HepG2 (cell line): ENCODE results near the gene PLIN5. TPM values are rescaled to one million over a fixed set of nuclear protein-coding genes. Genes with fewer than 3 reads are reported as not detected.

Experiments used
- KDM3A ChIP-seq: IDR thresholded peaks from 2 replicates; pipeline ENCODE4 v1.6.1; 2018; ENCODE audit warnings: low read depth, missing compliant biosample characterization
- TSC22D2 ChIP-seq: sonication (generic); formaldehyde crosslinking; IDR thresholded peaks from 2 replicates; pipeline ENCODE4 v1.5.1; 2020; ENCODE audit warnings: missing genetic modification reagents, mild to moderate bottlenecking, borderline replicate concordance
- ZNF205 ChIP-seq: IDR thresholded peaks from 2 replicates; pipeline ENCODE4 v1.6.1; 2018; ENCODE audit warnings: missing biosample characterization, missing genetic modification reagents
- ZNF570 ChIP-seq: sonication (generic); formaldehyde crosslinking; IDR thresholded peaks from 2 replicates; pipeline ENCODE4 v1.4.0; 2020; ENCODE audit warnings: mild to moderate bottlenecking, missing genetic modification reagents, borderline replicate concordance
- ZSCAN30 ChIP-seq: sonication (generic); formaldehyde crosslinking; IDR thresholded peaks from 2 replicates; pipeline ENCODE4 v1.5.0; 2020; ENCODE audit warnings: mild to moderate bottlenecking, missing genetic modification reagents
- polyA plus RNA-seq, 8 experiments: library from polyadenylated mRNA; depleted of rRNA in 3 of 8; stranded (reverse) in 7 of 8; unstranded in 1 of 8; fragments of >200 nt; fragmentation: Illumina TruSeq in 4 of 8; extraction: Trizol in 4 of 8; gene quantifications; 2 replicates each; pipeline versions ENCODE4 v1.2.1 to v1.2.3, GENCODE V29; 2011 to 2016; ENCODE audit warnings: low read depth in 4 of 8, missing spikeins in 1 of 8, mixed read lengths in 1 of 8; ENCODE audit not compliant: insufficient read depth in 1 of 8
- total RNA-seq, 5 experiments: library from RNA; depleted of rRNA; stranded (reverse); fragments of >200 nt; fragmentation: Illumina TruSeq; extraction: Trizol; gene quantifications; 2 replicates each; pipeline ENCODE4 v1.2.3, GENCODE V29; 2016; ENCODE audit warnings: low read depth in 1 of 5
- TF ChIP-seq, protein P1 (sequence below): sonication (generic); formaldehyde crosslinking; IDR thresholded peaks from 2 replicates; pipeline ENCODE4 v1.4.0; 2020; ENCODE audit warnings: missing genetic modification reagents
- TF ChIP-seq, protein P2 (sequence below): sonication (generic); formaldehyde crosslinking; conservative IDR thresholded peaks from 2 replicates; pipeline ENCODE4 v1.8.0; 2022; ENCODE audit warnings: missing genetic modification reagents
- TF ChIP-seq, protein P3 (sequence below): sonication (generic); formaldehyde crosslinking; IDR thresholded peaks from 2 replicates; pipeline ENCODE4 v1.9.0; 2022; ENCODE audit warnings: missing genetic modification reagents, mild to moderate bottlenecking, borderline replicate concordance
- TF ChIP-seq, protein P4 (sequence below): sonication (generic); formaldehyde crosslinking; IDR thresholded peaks from 2 replicates; pipeline ENCODE4 v1.5.0; 2020; ENCODE audit warnings: mild to moderate bottlenecking, missing genetic modification reagents
- TF ChIP-seq, protein P5 (sequence below): sonication (generic); formaldehyde crosslinking; IDR thresholded peaks from 2 replicates; pipeline ENCODE4 v1.4.0; 2020; ENCODE audit warnings: missing genetic modification reagents, borderline replicate concordance

PLIN5 gene
- total and polyA plus RNA-seq, 2 of the 13 experiments (the other 11 are each of a cell fraction or from before 2014, with no cell fraction given): 1.8 to 4.8 TPM

DNA sequence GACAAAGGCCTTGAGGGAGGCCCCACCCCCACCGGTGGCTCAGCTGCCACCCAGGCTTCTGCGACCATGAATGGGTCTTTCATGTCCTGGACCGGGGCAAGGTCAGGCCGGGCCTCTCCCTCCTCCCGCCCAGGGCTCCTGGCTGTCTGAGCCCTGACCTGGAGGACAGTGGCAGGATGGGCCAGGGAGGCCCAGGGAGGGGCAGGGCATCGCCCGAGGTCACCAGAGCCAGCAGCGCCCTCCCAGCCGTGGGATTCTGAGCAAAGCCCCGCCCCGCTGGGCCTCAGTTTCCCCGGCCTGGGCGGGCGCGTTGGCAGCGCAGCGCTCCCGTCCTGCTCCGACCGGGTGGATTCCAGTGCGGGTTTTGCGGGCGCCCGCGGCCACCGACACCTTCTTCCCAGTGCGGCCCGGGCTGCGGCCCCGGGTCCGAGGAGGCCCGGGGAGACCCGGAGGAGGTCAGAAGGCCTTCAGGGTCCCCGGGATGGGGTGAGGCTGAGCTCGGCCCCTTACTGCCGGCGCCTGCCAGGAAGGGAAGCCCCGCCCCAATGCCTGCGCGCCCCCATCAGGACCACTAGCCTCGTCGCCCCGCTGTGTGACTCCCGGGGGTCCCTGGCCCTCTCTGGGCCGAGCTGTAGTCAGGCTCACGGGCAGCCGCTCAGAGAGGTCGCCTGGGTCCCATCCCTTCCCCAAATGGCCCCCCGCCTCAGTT lies 49.1 kb upstream of the PLIN5 start (continued):
- TF ChIP-seq, protein P1, sequence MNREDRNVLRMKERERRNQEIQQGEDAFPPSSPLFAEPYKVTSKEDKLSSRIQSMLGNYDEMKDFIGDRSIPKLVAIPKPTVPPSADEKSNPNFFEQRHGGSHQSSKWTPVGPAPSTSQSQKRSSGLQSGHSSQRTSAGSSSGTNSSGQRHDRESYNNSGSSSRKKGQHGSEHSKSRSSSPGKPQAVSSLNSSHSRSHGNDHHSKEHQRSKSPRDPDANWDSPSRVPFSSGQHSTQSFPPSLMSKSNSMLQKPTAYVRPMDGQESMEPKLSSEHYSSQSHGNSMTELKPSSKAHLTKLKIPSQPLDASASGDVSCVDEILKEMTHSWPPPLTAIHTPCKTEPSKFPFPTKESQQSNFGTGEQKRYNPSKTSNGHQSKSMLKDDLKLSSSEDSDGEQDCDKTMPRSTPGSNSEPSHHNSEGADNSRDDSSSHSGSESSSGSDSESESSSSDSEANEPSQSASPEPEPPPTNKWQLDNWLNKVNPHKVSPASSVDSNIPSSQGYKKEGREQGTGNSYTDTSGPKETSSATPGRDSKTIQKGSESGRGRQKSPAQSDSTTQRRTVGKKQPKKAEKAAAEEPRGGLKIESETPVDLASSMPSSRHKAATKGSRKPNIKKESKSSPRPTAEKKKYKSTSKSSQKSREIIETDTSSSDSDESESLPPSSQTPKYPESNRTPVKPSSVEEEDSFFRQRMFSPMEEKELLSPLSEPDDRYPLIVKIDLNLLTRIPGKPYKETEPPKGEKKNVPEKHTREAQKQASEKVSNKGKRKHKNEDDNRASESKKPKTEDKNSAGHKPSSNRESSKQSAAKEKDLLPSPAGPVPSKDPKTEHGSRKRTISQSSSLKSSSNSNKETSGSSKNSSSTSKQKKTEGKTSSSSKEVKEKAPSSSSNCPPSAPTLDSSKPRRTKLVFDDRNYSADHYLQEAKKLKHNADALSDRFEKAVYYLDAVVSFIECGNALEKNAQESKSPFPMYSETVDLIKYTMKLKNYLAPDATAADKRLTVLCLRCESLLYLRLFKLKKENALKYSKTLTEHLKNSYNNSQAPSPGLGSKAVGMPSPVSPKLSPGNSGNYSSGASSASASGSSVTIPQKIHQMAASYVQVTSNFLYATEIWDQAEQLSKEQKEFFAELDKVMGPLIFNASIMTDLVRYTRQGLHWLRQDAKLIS (CRISPR knock-in tag): no peak
- TF ChIP-seq, protein P2, sequence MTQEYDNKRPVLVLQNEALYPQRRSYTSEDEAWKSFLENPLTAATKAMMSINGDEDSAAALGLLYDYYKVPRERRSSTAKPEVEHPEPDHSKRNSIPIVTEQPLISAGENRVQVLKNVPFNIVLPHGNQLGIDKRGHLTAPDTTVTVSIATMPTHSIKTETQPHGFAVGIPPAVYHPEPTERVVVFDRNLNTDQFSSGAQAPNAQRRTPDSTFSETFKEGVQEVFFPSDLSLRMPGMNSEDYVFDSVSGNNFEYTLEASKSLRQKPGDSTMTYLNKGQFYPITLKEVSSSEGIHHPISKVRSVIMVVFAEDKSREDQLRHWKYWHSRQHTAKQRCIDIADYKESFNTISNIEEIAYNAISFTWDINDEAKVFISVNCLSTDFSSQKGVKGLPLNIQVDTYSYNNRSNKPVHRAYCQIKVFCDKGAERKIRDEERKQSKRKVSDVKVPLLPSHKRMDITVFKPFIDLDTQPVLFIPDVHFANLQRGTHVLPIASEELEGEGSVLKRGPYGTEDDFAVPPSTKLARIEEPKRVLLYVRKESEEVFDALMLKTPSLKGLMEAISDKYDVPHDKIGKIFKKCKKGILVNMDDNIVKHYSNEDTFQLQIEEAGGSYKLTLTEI (CRISPR knock-in tag): no peak
- TF ChIP-seq, protein P3, sequence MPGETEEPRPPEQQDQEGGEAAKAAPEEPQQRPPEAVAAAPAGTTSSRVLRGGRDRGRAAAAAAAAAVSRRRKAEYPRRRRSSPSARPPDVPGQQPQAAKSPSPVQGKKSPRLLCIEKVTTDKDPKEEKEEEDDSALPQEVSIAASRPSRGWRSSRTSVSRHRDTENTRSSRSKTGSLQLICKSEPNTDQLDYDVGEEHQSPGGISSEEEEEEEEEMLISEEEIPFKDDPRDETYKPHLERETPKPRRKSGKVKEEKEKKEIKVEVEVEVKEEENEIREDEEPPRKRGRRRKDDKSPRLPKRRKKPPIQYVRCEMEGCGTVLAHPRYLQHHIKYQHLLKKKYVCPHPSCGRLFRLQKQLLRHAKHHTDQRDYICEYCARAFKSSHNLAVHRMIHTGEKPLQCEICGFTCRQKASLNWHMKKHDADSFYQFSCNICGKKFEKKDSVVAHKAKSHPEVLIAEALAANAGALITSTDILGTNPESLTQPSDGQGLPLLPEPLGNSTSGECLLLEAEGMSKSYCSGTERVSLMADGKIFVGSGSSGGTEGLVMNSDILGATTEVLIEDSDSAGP: peak; percentile 58; the same call in 1 of the 2 replicates
- TF ChIP-seq TSC22D2: peak; percentile 78; the same call in 1 of the 2 replicates
- TF ChIP-seq ZSCAN30 (CRISPR knock-in tag): no peak
- TF ChIP-seq, protein P4, sequence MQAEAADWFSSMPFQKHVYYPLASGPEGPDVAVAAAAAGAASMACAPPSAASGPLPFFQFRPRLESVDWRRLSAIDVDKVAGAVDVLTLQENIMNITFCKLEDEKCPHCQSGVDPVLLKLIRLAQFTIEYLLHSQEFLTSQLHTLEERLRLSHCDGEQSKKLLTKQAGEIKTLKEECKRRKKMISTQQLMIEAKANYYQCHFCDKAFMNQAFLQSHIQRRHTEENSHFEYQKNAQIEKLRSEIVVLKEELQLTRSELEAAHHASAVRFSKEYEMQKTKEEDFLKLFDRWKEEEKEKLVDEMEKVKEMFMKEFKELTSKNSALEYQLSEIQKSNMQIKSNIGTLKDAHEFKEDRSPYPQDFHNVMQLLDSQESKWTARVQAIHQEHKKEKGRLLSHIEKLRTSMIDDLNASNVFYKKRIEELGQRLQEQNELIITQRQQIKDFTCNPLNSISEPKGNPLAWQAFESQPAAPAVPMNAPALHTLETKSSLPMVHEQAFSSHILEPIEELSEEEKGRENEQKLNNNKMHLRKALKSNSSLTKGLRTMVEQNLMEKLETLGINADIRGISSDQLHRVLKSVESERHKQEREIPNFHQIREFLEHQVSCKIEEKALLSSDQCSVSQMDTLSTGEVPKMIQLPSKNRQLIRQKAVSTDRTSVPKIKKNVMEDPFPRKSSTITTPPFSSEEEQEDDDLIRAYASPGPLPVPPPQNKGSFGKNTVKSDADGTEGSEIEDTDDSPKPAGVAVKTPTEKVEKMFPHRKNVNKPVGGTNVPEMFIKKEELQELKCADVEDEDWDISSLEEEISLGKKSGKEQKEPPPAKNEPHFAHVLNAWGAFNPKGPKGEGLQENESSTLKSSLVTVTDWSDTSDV (CRISPR knock-in tag): peak; percentile 19; the same call in 1 of the 2 replicates
- TF ChIP-seq ZNF205 (CRISPR knock-in tag): 0 out of 2 replicates have a peak, but pooled peaks have one; percentile 53
- TF ChIP-seq ZNF570 (CRISPR knock-in tag): no peak
- peak; percentile 89; the same call in 1 of the 2 replicates for TF ChIP-seq KDM3A
- TF ChIP-seq, protein P5, sequence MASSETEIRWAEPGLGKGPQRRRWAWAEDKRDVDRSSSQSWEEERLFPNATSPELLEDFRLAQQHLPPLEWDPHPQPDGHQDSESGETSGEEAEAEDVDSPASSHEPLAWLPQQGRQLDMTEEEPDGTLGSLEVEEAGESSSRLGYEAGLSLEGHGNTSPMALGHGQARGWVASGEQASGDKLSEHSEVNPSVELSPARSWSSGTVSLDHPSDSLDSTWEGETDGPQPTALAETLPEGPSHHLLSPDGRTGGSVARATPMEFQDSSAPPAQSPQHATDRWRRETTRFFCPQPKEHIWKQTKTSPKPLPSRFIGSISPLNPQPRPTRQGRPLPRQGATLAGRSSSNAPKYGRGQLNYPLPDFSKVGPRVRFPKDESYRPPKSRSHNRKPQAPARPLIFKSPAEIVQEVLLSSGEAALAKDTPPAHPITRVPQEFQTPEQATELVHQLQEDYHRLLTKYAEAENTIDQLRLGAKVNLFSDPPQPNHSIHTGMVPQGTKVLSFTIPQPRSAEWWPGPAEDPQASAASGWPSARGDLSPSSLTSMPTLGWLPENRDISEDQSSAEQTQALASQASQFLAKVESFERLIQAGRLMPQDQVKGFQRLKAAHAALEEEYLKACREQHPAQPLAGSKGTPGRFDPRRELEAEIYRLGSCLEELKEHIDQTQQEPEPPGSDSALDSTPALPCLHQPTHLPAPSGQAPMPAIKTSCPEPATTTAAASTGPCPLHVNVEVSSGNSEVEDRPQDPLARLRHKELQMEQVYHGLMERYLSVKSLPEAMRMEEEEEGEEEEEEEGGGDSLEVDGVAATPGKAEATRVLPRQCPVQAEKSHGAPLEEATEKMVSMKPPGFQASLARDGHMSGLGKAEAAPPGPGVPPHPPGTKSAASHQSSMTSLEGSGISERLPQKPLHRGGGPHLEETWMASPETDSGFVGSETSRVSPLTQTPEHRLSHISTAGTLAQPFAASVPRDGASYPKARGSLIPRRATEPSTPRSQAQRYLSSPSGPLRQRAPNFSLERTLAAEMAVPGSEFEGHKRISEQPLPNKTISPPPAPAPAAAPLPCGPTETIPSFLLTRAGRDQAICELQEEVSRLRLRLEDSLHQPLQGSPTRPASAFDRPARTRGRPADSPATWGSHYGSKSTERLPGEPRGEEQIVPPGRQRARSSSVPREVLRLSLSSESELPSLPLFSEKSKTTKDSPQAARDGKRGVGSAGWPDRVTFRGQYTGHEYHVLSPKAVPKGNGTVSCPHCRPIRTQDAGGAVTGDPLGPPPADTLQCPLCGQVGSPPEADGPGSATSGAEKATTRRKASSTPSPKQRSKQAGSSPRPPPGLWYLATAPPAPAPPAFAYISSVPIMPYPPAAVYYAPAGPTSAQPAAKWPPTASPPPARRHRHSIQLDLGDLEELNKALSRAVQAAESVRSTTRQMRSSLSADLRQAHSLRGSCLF (CRISPR knock-in tag): no peak
